IPS-NIHi7 (cell line): ENCODE results near the gene TMUB1.
A peak's percentile ranks its signal among the peaks of the same experiment; 100 is the strongest.

ENCODE experiments used
- DNase-seq: peaks from one replicate; pipeline ENCODE4 v3.0.0; 2012; ENCODE audit warnings: mixed read lengths; ENCODE audit errors: extremely low spot score

Gene TMUB1

DNA sequence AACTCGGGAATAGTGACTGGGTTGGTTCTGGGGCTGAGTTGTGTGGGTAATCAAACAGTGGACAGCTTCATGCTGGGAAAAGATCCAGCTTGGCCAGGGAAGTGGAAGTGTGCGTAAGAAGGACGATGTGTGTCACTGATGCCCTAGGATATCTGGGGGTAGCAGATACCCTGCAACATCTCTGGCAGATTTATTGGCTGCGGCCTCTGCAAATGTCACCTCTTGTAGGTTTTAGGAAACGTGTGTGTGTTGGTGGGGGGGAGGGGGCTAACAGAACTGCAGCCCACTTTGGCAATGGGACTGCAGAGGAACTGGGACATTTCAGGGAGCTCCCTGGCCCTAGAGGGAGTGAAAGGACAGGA lies 2.0 kb upstream of the TMUB1 start:
- DNase-seq = no peak

DNA sequence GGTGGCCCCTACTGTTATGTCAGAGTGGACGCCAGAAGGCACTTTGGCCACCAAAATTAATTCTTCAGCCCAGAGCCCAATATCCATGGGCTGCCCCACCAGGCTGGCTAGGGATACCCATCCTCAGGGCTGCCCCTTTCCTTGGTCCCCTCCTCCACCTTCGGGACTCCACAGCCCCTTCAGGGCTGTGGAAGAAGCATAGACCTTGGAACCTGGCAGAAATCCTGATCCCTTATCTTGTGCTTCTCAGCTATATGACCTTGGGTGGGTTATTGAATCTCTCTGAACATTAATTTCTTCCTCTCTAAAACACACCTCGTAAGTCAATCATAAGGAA lies 499 bp upstream of the TMUB1 start:
- DNase-seq = no peak

DNA sequence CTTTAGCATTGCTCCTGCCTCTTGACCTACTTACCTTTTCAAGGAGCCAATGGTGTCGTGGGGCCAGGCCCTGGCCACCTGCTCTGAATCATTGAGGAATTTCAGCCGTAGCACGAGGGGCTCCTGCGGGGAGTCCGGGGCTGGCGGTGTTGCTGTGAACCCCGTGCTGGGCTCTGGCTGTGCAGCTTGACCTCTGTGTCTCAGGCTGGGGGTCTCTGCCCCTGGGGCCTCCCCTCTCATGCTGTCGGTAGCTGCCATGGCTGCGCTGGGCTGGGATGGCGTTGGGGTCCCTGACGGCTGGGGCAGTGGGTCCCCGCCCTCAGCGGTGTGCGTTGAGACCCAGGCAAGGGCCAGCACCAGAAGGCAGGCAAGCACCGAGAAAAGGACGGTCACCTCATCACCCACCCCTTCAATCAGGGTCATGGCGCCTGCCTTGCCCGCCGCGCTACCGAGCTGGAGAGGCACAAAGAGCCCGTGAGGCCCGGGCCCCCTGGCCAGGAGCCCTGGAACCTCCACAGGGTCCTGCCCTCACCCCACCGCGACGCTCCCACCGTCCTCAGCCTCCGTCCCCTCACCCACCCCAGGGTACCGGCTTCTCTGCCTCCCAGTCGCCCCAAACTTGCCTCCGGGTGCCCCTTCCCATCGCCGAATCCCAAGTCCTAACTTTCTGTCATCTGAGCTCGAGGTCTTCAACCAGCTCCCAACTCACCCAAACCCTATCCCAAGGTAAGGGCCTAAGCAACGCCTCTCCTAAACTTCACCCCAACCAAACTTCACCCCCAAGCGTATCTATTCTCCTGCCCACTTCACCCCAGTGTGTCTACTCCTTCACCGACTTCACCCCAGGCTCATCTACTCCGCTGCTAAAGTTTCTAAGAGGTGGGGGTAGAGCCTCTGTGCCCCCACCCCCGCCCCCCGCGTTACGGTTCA lies 887 bp downstream of the TMUB1 start:
- no peak for DNase-seq

DNA sequence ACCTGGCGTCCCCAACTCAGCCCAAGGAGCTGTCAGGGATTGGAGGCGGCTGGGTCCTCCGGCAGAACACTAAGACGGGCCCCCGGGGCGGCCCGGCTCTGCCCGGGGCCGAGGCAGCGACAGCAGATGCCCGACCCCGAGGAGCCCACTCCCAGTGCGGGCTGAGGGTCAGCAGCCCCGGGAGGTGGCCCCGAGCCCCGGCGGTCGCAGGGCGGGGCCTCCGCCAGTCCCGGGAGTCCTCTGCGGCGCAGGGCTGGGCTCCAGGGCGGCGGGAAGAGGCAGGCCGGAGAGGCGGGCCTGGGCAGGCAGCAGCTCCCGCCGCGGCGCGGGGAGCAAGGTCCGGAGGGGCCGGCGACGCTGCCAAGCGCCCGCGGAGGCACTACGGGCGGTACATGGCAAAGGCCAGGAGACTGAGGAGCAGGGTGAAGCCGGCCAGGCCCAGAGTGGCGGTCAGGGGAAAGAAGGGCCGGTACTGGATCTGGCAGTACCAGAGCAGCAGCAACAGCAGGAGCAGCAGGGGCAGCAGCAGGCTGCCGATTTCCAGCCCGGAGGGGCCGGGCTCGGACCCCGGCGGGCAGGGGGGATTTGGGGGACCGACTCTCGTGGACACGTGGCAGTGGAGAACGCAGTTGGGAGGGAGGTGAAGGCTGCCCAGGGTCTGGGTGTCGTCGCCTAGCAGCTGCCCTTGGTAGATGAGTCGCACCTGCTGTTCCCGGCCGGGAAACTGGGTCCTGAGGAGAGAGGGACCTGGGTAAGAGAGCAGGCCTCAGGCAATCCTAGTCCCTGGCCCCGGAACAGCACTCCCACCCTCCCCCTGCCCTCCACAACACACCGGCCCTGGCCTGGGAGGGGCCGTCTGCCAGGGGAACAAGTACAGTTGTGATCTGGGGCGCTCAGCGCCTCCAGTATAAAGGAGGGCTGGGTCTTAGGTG lies 1.9 kb downstream of the TMUB1 start:
- DNase-seq = no peak

DNA sequence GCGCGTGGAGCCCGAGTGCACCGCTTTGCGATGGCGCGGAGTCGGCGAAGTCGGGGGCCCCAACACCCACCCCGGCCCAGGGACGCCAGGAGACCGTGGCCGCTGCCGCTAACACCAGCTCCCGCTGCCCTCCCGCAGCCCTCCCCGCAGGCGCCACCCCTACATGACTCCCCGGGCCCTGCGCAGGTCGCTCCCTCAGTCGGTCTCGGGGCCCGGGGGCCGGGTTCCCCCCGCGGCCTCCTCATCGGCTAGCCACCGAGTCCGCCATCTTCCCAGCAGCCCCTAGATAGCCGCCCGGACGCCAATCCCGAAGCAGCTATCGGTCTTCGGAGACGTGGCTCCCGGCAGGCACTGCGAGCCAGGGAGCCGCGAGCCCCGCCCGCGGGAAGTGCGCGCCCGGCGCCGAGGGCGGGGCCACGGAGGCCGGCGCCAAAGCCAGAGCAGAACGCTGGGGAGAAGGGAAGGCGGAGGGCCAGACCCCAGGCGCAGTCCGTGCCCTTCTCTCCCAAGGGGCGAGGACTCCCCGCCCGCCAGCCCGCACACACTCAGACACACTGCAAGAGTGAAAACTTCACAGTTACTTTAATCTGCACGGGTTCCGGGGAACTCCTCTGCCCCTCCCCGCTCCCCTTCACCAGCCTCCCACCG lies 2.6 kb downstream of the TMUB1 start, which contains the start of gene FASTK:
FASTK (minus strand) TSS at position 288 of the 648 bp plus-strand sequence; CDS start at position 245, 43 bp downstream.
- peak; percentile 91 for DNase-seq

DNA sequence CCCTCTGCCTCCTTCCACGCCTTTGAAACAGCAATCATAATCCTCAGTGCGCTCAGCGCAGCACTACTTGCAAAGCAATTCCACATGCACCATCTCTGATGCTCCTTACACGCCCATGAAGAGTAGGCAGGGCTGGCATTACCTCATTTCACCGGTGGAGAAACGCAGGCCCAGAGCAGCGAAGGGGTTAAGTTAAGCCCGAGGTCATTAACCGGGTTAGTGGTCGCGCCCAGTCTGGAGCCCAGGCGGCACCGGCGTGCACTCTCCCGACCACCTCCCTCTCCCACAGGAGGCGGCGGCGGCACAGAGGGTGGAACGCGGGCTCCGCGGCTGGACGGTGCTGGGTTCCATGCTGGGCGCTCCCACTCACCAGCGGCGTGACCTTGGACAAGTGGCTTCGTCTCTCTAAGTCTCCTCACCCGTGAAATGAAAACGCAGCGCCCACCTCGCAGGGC lies 3.2 kb downstream of the TMUB1 start:
- DNase-seq = no peak

DNA sequence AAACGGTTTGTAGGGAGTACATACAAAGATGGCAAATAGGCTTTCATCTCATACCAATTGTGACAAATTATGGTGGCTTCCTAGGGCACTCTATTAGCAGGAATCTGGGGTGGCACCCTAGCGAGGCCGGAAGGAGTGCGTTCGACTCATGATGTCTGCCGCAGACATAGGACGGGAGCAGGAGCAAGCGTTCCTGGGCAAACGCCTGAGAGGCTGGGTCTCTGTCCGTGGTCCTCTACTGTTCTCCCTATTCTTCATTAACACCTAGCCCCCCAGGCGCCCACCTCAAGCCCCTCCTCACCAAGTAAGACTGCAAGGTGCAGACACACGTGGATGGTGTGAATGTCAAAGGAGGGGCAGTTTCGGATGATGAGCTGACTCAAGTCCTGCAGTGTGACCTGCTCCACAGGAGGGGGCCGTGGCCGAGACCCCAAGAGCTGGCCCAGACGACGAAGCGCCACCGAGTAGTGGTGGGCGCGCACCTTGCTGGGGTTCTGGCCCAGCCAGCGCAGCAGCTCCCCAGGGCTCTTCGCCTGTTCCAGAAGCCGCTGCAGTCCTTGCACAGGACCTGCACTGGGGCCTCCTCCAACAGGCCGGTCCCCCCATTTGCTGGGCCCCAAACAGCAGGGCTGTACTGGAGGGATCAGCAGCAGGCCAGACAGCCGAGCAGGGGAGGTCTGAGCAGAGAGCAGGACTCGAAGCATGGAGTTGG lies 3.9 kb downstream of the TMUB1 start:
- no peak for DNase-seq

DNA sequence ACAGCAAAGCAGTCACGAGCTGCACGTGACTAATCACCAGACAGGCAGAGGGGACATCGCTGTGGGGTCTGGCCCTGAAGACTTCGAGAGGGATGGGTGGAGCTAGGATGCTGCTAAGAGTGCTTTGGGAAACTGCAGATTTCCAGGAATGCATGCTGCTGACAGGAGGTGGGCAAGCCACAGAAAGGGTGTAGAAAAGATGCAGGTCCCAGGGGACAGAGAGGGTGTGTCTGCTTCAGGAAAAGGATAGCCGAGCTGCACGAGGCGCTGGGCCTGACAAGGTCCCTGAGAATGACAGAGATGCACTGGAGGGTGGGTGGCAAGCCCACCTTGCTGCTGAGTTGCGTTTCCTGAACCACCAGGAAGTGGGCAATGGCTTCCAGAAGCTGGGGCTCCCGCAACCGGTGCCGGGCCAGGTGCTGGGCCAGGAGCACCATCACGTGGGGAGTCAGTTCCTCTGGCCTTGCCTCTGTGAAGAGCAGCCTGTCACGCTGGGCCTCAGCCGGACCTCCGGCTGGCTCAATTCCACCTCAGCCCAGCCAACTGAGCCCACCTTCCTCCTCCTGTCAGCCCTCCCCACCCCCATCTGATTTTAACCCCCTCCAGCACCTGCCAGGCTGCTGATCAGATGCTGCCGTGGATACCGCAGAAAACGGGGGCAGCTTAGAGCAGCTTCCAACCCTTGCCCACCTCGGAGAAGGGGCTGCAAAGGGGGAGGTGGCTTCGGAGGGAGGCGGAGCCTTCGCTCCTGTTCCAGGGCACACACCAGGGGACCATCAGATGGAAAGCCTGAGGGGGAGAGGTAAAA lies 4.9 kb downstream of the TMUB1 start:
- peak; percentile 58 for DNase-seq

DNA sequence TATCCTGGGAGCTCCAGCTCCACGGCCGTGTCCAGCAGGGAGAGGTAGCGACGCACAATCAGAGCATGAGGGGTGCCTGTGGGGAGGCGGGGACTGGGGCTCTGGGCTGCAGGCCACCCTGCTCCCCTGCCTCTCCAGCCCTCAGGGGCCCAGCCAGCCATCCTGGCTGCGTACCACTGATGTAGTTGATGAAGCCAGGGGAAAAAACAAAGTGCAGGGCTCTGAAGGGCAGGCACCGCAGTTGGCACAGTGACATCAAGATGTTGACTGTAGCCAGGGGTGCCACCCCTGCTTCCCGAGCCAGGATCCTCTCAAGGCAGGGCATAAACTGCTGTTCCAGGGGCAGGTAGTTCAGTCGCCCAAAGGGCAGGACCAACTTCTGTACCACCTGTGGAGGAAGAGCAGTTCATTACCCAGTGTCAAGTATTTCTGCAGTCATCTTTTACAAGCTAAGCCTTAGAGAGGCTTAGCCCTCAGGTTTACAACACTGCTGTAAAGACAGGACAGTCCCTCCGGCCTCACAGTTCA lies 5.5 kb downstream of the TMUB1 start:
- DNase-seq = no peak

DNA sequence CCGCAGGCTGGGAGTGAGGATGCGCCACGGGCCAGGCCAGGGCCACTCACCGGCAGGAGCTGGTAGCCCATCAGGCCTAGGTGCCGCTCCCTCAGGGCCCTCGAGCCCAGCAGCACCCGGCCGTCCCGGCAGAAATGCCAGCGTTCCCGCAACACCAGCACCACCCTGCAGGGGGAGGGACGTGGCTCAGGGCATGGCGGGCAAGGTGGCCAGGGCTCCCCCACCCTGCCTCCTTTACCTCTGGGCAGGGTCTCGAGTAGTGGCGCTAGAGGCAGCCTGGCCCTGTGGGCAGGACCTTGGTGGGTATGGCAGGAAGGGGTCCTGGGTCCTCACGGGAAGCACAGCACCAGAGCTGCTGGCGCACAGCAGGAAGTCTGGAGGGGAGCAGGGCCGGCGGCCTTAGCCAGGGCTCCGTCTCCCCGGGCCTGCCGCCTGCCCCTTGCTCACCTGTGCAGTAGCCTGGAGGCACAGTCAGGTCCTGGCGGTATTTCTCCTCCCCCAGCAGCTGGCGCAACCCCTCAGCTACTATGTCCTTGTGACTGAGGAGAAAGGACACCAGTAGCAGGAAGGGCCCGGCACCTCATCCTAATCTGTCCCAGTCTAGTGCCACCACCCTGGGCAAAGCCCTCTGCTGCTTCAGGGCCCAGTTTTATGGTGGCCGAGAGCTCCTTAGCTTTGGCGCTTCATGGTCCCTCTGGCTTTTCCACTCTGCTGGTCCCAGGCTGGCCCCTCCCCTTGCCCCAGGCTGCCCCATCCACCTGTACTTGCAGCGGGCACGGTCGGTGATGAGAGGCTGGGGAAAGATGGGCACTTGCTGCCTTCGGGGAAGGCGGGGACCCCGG lies 6.2 kb downstream of the TMUB1 start:
- DNase-seq = peak; percentile 73

DNA sequence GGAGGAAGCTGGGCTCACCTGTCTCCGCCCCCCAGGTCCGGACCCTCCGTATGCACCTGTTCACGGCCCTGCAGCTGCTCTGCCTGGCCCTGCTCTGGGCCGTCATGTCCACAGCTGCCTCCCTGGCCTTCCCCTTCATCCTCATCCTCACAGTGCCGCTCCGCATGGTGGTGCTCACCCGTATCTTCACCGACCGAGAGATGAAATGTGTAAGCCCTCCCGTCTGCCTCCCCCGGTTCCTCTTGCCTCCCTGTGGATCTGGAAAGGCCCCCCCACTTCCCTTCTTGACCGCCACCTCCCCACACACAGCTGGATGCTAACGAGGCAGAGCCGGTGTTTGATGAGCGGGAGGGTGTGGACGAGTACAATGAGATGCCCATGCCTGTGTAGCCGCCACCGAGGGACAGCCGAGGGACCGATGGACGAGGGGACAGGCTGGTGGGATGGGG lies 7.3 kb downstream of the TMUB1 start:
- no peak for DNase-seq

DNA sequence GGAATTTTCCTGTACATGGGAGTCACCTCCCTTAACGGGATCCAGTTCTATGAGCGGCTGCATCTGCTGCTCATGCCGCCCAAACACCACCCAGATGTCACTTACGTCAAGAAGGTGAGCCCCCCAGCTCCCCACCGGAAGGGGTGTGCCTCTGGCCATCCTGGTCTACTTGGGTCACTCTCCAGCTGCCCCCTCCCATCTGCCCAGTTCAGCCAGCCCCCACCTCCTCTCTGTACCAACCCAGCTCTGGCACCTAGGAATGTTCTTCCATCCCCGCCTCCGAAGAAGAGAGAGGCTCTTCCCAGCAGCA lies 7.7 kb downstream of the TMUB1 start:
- DNase-seq = no peak

DNA sequence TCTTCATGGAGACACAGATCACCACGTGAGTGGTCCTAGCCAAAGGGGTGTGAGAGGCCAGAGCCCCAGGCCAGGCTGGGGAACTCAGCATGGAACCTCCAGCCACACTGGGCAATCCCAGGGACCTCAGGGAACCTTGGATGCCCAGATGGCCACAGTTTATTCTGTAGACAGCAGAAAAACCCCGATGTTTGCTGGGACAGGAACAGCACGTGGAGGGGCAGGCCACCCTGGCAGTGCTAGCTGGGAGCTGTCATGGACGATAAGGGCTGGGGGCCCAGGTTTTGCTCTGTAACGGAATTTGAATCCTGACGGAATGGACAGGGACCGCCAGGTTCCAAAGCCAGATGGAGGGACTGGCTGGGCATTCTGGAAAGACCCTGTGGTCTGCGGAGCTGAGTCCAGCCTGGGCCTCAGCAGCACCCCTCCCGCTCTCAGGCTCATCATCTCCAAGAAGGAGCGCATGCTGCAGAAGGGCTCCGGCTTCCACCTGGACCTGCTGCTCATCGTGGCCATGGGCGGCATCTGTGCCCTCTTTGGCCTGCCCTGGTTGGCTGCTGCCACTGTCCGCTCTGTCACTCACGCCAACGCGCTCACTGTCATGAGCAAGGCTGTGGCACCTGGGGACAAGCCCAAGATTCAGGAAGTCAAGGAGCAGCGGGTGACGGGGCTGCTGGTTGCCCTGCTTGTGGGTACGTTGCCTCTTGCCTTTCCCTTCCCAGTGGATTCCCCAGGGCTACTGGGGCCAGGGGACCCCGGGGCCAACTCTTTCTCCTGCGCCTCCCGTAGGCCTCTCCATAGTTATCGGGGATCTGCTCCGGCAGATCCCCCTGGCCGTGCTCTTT lies 8.3 kb downstream of the TMUB1 start:
- no peak for DNase-seq

DNA sequence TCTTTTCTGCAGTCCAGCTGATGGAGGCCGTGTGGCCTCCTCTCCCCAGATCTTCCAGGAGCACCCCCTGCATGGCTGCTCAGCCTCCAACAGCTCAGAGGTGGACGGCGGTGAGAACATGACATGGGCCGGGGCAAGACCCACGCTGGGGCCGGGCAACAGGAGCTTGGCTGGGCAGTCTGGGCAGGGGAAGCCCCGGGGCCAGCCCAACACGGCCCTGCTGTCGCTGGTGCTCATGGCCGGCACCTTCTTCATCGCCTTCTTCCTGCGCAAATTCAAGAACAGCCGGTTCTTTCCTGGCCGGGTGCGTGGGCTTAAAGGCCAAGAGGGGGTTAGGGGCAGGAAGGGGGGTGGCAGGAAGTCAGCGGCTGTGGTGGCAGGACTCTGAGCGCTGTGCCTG lies 9.3 kb downstream of the TMUB1 start:
- DNase-seq = no peak

DNA sequence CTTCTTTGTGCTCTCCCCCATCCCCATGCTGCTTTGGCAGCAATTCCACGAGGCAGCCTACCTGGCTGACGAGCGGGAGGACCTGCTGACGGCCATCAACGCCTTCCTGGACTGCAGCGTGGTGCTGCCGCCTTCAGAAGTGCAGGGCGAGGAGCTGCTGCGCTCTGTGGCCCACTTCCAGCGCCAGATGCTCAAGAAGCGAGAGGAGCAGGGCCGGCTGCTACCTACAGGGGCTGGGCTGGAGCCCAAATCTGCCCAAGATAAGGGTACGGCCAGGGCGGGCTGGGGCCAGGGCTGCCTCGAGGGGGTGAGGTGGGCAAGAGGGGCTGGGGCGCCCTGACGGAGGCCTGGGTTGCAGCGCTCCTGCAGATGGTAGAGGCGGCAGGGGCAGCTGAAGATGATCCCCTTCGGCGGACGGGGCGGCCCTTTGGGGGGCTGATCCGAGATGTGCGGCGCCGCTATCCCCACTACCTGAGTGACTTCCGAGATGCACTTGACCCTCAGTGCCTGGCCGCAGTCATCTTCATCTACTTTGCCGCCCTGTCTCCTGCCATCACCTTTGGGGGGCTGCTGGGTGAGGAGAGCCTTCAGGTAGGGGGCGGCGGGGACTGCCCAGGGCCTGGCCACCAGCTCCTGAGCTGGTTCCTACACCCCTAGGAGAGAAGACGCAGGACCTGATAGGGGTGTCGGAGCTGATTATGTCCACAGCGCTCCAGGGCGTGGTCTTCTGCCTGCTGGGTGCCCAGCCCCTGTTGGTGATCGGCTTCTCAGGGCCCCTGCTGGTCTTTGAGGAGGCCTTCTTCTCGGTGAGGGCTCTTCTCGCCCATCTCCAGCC lies 12.0 kb downstream of the TMUB1 start:
- DNase-seq = no peak

DNA sequence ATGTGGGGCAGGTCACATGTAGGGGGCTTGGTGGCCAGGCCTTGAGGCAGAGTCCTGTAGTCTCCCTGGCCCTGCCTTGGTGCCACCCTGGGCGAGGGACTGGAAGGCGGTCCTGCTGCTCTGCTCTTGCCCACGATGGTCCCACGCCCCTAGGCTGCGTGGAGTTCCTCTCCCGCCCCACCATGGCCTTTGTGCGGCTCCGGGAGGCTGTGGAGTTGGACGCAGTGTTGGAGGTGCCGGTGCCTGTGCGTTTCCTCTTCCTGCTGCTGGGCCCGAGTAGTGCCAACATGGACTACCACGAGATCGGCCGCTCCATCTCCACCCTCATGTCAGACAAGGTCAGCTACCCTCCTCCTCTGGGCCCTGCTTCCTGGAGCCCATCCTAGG lies 12.7 kb downstream of the TMUB1 start:
- no peak for DNase-seq

DNA sequence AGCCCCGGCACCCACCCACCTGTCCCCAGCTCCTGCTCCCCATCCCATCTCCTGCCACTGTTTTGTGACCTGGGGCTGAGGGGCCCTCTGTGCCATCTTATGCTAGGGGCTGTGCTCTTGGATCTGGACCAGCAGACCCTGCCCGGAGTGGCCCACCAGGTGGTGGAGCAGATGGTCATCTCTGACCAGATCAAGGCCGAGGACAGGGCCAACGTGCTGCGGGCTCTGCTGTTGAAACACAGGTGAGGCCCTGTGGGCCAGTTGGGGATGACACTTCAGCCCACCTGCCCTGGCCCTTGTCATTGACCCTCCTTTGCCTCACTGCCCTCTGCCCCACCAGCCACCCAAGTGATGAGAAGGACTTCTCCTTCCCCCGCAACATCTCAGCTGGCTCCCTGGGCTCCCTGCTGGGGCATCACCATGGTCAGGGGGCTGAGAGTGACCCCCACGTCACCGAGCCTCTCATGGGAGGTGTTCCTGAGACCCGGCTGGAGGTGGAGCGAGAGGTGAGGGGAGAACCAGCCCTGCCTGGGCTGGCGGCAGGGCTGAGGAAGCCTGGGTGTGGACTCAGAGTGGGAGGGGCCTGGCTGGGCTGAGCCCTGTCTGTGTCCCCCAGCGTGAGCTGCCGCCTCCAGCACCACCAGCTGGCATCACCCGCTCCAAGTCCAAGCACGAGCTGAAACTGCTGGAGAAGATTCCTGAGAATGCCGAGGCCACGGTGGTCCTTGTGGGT lies 13.3 kb downstream of the TMUB1 start:
- no peak for DNase-seq
